Left cardiac atrium (tissue), 4 donors: Measurements from ENCODE around the gene ORC3. TPM values are rescaled to one million over a fixed set of nuclear protein-coding genes. Genes with fewer than 3 reads are reported as not detected.
"Not testable (repeated sequence)": the region's sequence is repeated elsewhere in the genome, so short reads cannot be mapped to it uniquely, and the experiment has no call there.

Source experiments
- ATAC-seq, 2 donors: fragments of 200-7000 bp; cut with Tn5 transposase; one replicate each; pipeline ENCODE4 v1.9.1; 2020; ENCODE audit warnings: mild to moderate bottlenecking in 2 of 2, moderate library complexity in 2 of 2
- DNase-seq: peaks from one replicate; pipeline ENCODE4 v3.0.0-alpha.2; 2020
- intact Hi-C, 2 donors: fragments of 100-400 bp; cut with DNase I; formaldehyde crosslinking; loops; one replicate each; pipeline versions ENCODE4 v1.14.1 to v1.15.1; 2022 to 2023
- total RNA-seq, 2 donors: library from RNA; stranded (reverse); fragmentation: NEBNext Ultra II Directional; extraction: Animal tissue kit (Norgen Biotek cat#: 25700); gene quantifications; one replicate each; pipeline ENCODE4 v1.2.1, GENCODE V29; 2021
- donor health status: DM: no; HTN: yes; CAD: no.
- donor health status: DM: no; HTN: yes; CAD: no; lungs with severe emphysema.
- donor health status: DM: yes; HTN: yes; CAD: no.
- donor health status: Dilated cardiomyopathy.

ORC3 gene
- total RNA-seq, 2 donors from 2014 or later: 18.5 to 21.2 TPM

- ATAC-seq (no peak), DNase-seq (no peak)
- intact Hi-C loops: no loop called here
Observed at GRCh38 chr6:87683890-87684289, 94.0 kb downstream of the ORC3 start.

GRCh38 chr6:87684895-87685654 is 95.1 kb downstream of the ORC3 start:
- intact Hi-C loops: no loop called here
- DNase-seq: no peak

GRCh38 chr6:87686636-87687205 is 96.8 kb downstream of the ORC3 start:
- DNase-seq, intact Hi-C loops, ATAC-seq: not testable (repeated sequence)

More at GRCh38 chr6:87684895-87685654, 95.1 kb downstream of the ORC3 start:
- peak in 1 of 2 donors; percentile 67 for ATAC-seq

- DNase-seq: no peak
- intact Hi-C loops: no loop called here
- no peak for ATAC-seq
Observed at GRCh38 chr6:87687296-87687695, 97.4 kb downstream of the ORC3 start.

- DNase-seq, intact Hi-C loops, ATAC-seq: not testable (repeated sequence)
Observed at GRCh38 chr6:87687893-87688292, 98.0 kb downstream of the ORC3 start.

GRCh38 chr6:87690441-87690840 is 100.5 kb downstream of the ORC3 start:
- no peak for ATAC-seq
- intact Hi-C loops: loop anchor here in 1 of 2 donors (10.0 kb wide), 1 partner anchor 106 kb away; the partner anchor contains the start of gene RARS2

GRCh38 chr6:87692086-87692485 is 102.2 kb downstream of the ORC3 start:
- intact Hi-C loops: loop anchor here in 1 of 2 donors (10.0 kb wide), 1 partner anchor 107 kb away; the partner anchor contains the start of gene RARS2

More at GRCh38 chr6:87690441-87690840, 100.5 kb downstream of the ORC3 start:
- no peak for DNase-seq

GRCh38 chr6:87696817-87697216 is 106.9 kb downstream of the ORC3 start:
- not testable (repeated sequence) for DNase-seq, ATAC-seq
- intact Hi-C loops: loop anchor here in 1 of 2 donors (10.0 kb wide), 1 partner anchor 112 kb away; the partner anchor contains the start of gene RARS2

More at GRCh38 chr6:87692086-87692485, 102.2 kb downstream of the ORC3 start:
- DNase-seq (no peak), ATAC-seq (no peak)

- ATAC-seq (no peak), DNase-seq (no peak)
- intact Hi-C loops: loop anchor here in 1 of 2 donors (10.0 kb wide), 1 partner anchor 113 kb away; the partner anchor contains the start of gene RARS2
Observed at GRCh38 chr6:87697581-87698546, 107.9 kb downstream of the ORC3 start.

- intact Hi-C loops: loop anchor here in 1 of 2 donors (10.0 kb wide), 1 partner anchor 114 kb away; the partner anchor contains the start of gene RARS2
- DNase-seq (no peak), ATAC-seq (no peak)
Observed at GRCh38 chr6:87698547-87699006, 108.6 kb downstream of the ORC3 start.

GRCh38 chr6:87699576-87699975 is 109.6 kb downstream of the ORC3 start:
- ATAC-seq: no peak
- DNase-seq: no peak
- intact Hi-C loops: loop anchor here in 1 of 2 donors (10.0 kb wide), 1 partner anchor 115 kb away; the partner anchor contains the start of gene RARS2

GRCh38 chr6:87700397-87701343 is 110.7 kb downstream of the ORC3 start:
- intact Hi-C loops: loop anchor here in 1 of 2 donors (10.0 kb wide), 1 partner anchor 94 kb away; no protein-coding TSS in a partner anchor

GRCh38 chr6:87701344-87701675 is 111.4 kb downstream of the ORC3 start:
- DNase-seq (no peak), ATAC-seq (no peak)
- intact Hi-C loops: loop anchor here in 1 of 2 donors (10.0 kb wide), 1 partner anchor 93 kb away; no protein-coding TSS in a partner anchor

More at GRCh38 chr6:87700397-87701343, 110.7 kb downstream of the ORC3 start:
- peak; percentile 4 to 10 for ATAC-seq
- DNase-seq: no peak

GRCh38 chr6:87701676-87702588 is 112.0 kb downstream of the ORC3 start, which contains the start of gene AKIRIN2:
Gene AKIRIN2 (minus strand): TSS chr6:87702233. CDS start chr6:87701684, 549 bp downstream.
- DNase-seq (peak; percentile 96), ATAC-seq (peak; percentile 94)
- intact Hi-C loops: loop anchor here in 1 of 2 donors (10.0 kb wide), 1 partner anchor 93 kb away; no protein-coding TSS in a partner anchor

GRCh38 chr6:87702589-87702945 is 112.6 kb downstream of the ORC3 start:
- intact Hi-C loops: loop anchor here in 1 of 2 donors (10.0 kb wide), 1 partner anchor 92 kb away; no protein-coding TSS in a partner anchor
- ATAC-seq (peak in 1 of 2 donors; percentile 8), DNase-seq (no peak)

- intact Hi-C loops: loop anchor here in 1 of 2 donors (10.0 kb wide), 1 partner anchor 92 kb away; no protein-coding TSS in a partner anchor
- not testable (repeated sequence) for ATAC-seq, DNase-seq
Observed at GRCh38 chr6:87703039-87703438, 113.1 kb downstream of the ORC3 start.
